Eye (tissue), 1 donor: Measurements from ENCODE around the gene SREBF1.
A peak's percentile ranks its signal among the peaks of the same experiment; 100 is the strongest.
"Not testable (repeated sequence)": the region's sequence is repeated elsewhere in the genome, so short reads cannot be mapped to it uniquely, and the experiment has no call there.

ENCODE experiments used
- DNase-seq: peaks from one replicate; pipeline ENCODE4 v3.0.0-alpha.2; 2015

The SREBF1 gene

DNA sequence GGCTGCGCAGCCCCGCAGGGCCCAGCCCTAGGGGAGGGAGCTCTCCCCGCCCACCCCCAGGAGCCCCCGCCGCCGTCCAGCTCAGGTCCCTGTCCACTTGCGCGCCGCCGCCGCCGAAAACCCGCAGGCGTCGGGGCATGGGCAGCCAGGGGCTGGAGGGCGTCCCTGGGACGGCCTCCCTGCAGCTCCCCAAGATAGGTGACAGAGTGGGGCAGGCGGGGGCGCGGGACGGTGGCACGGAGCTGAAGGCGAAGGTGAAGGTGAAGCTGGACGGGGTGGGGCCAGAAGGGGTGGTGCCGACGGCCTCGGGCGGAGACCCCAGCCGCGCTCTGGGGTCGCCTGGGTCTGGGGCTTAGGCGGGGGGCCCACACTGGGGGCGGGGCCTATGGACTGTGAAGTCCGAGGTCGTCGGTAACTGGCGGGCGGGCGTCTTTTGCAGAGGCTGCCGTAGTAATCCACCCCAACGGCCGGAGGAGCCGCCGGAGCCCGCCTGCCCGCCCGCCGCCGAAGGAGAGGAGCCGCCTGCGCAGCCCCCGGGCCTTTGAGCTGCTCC is 27.2 kb downstream of the SREBF1 start:
- DNase-seq: no peak

DNA sequence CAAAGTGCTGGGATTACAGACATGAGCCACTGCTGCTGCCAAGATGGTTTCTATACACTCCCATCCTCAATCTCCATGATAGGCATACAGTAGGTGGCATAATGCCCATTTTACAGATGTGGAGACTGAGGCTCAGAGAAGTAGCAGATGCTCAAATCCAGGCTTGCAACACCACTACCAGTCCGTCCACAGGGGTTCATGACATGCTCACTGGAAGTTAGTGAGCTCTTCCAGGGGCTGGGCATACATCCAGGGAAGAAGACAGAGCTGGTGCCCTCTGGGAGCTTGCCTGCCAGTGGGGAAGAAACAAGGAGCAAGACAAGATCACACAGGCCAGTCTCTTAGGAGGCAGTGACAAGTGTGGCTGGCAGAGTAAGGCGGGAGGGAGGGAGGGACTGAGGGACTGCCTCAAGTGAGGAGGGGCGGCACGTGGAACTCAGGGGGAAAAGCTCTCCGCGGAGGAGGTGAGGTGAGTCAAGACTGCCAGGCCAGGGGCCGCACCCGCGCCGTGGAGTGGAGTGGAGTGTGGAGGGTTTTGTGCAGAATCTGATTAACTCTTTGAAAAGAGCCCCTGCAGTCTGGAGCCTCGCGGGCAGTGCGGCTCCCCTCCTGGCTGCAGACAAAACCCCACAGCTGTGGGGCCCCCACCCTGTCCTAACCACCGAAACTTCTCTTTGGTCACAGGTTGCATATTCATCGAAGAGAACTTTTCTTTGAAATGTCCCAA is 27.9 kb downstream of the SREBF1 start:
- peak; percentile 54 for DNase-seq

DNA sequence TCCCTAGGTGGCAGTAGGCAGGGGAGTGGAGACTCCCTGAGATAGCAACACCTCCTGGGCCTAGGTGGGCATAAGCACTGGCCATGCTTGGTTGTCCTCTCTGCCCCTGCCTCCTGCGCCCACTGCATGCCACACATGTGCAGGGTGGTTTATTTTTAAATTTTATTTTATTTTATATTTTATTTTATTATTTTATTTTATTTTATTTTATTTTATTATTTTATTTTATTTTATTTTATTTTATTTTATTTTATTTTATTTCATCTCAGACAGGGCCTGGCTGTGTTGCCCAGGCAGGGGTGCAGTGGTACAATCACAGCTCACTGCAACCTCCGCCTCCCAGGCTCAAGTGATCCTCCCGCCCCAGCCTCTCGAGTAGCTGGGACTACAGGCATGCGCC is 28.6 kb downstream of the SREBF1 start:
- not testable (repeated sequence) for DNase-seq

DNA sequence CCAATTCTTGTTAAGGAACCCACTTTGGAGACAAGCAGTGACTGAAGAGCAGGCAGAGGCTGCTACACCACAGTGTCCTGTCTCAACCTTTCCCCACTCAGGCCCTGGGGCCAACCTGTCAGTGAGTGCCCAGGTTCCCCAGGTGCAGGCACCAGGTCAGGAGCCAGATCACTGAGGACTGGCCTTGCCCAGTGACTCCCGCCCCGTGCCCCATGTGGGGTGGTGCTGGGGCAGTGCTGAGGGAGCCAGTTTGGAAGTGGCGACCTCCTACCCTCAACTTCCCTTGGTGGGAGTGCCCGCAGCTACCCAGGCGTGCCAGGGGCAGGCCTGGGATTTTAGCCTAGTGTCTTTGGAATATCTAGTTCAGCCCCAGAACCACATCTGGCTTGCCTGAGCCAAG is 29.3 kb downstream of the SREBF1 start:
- no peak for DNase-seq

DNA sequence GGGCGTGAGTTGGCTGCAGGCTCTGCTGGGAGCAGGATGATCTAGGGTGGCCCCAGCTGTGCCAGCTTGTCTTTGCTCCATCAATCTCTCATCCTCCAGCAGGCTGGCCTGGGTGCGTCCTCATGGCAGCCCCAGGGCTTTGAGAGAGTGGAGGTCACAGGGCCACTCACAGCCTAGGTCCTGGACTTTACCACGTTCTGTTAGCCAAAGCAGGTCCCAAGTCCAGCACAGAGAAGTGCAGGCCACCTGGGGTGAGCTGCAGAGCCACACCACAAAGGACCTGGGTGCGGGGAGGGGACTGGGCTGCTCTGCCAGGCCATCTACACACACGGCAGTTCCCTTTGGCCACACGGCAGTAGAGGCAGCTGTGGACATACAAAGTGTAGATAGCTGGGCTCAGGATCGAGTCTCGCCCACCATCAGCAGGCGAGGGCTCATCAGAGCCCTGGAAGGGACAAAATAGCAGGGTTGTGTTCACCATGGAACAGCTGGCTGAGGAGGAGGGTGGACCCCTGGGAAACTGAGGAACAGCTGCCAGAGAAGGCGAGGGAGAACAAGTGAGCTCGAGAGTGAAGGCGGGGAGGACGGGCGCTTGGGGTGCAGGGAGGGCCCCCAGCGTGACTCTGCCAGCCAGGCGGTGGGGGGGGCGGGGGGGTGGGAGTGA is 30.0 kb downstream of the SREBF1 start:
- DNase-seq: no peak

DNA sequence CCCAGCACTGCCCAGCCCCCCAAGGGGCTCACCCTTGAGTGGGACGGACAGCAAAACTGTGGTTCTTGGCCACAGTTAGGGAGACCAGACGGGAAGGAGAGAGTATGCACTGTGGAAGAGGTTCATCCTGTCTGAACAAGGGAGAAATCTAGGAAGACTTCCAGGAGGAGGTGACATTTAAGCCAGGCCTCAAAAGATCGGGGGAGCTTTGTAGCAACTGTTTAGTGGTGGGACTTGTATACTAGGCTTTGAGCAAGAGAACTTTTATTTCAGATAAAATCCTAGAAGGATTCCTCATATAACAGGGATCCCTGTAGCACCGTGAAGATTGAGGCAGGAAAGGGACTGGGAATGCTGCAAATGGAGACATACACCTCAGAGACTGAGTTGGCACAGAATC is 30.8 kb downstream of the SREBF1 start:
- no peak for DNase-seq

DNA sequence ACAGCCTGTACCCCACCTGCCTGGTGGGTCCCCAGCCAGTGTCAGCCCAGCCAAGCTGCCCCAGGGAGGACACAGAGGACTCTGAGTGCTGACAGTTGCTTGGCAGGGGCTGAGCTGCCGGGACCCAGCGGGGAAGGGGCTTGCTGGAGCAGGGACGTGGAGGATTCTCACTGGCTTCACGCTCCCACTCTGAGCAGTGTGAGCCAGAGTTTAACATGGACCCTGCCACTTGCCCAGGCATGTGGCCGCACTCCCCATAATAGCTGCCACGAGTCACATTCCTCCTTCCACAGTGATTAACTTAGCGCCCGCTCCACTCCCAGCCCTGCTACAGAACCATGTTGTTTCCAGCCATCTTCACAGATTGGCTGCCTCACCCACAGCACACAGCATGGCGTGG is 31.2 kb downstream of the SREBF1 start:
- no peak for DNase-seq

DNA sequence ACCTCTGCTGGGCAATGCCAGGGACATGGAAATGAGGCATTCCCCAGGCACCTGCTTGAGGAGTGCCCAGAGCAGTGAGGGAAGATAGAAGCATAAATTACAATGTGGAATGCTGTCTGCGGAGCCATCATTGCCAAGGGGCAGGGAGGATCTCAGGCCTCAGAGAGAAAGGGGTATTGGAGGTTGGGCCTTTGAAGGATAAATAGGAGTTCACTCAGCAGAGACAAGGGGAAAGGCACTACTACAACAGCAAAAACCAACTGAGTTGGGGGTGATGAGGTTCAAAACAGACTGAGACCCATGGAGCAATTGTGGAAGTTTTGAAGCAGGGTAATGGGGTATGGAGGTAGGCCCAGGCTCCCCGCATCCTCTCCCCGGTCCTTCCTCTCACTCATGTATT is 32.8 kb downstream of the SREBF1 start:
- DNase-seq: no peak

DNA sequence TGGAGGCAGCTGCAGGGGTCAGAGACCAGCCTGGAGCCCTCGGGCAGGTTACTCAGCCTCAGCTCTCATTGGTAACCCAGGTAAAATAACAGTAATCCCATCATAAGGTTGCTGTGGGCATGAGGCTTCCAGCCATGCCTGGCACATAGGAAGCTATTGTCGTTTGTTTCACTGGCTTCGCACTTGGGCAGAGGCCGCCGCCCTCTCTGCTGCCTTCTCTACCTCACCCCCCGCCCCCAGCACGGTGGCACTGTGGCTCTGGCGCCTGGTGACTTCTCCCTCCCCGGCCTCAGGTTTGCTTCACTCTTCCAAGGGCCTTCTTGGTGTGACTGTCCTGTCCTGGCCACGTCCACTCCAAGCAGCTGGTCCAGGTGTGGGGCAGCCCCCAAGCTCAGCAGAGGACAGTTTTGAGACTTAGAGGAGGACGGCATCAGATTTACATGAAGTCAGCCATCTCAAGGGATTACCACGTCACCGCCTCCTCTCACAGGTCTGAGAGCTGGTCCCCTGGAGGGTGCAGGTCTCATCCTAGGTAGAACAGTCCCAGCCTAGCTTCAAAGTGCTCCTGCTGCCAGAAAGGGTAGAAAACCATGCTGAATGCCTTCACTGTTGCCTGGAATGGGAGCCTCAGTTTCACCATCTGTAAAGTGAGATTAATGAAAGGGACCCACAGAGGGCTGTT is 34.8 kb downstream of the SREBF1 start:
- no peak for DNase-seq

DNA sequence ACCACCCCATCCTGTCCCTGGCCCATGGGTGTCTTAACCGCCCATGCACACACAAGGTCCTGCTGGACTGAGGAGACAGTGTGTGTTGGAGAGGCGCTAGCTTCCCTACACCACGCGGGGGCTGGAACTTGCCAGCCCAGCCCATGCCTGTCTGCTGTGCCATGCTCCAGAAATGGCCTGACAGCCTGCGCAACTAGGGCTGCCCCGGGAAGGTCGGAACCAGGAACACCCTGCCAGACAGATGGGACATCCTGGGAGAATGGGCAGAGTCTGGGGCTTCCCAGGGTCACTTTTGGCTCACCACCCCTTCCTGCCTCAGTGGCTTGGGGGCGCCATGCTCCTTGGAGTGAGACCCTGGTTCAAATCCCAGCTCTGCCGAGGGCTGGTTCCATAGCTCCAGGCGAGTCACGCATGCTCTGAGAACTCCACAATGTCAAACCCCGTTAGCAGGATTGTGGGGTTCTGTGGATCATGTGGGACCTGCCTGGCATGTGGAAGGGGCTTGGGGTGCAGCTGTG is 36.2 kb downstream of the SREBF1 start:
- no peak for DNase-seq

DNA sequence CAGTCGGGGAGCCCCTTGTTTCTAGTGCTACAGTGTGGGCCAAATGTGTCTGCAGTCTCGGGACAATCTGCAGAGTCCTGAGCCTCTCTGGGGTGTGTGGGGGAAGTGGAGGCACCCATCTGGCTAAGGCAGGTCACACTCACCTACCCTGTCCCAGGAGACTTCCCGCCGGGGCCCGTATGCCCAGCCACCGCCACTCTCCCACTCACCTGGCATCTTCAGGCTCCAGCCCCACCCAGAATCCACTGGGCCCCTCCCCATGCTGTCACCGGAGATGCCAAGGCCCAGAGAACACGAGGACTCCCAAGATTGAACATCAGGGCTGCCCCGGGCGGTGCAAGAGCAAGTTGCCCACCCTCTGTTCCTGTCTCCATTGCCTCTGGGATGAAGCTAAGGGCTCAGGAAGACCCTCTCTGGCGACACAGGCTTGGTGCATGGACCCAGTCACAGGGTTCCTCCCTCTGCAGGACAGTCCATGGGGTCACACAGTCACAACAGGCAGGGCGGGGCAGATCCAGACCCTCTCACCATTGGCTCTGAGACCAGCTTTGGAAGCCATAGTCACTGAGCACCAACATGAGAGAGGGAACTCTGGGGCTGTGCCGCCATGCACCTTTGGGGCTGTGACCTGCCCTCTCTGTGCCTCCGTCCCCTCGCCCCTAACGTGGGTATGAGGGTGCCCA is 38.1 kb downstream of the SREBF1 start:
- no peak for DNase-seq

DNA sequence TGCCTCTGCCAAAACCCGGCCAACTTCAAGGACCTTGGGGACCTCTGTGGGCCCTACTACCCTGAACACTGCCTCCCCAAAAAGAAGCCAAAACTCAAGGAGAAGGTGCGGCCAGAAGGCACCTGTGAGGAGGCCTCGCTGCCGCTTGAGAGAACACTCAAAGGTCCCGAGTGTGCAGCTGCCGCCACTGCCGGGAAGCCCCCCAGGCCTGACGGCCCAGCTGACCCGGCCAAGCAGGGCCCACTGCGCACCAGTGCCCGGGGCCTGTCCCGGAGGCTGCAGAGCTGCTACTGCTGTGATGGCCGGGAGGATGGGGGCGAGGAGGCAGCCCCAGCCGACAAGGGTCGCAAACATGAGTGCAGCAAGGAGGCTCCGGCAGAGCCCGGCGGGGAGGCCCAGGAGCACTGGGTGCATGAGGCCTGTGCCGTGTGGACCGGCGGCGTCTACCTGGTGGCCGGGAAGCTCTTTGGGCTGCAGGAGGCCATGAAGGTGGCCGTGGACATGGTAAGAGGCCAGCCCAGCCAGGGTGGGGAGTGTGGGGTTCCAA is 38.7 kb downstream of the SREBF1 start:
- DNase-seq: no peak

DNA sequence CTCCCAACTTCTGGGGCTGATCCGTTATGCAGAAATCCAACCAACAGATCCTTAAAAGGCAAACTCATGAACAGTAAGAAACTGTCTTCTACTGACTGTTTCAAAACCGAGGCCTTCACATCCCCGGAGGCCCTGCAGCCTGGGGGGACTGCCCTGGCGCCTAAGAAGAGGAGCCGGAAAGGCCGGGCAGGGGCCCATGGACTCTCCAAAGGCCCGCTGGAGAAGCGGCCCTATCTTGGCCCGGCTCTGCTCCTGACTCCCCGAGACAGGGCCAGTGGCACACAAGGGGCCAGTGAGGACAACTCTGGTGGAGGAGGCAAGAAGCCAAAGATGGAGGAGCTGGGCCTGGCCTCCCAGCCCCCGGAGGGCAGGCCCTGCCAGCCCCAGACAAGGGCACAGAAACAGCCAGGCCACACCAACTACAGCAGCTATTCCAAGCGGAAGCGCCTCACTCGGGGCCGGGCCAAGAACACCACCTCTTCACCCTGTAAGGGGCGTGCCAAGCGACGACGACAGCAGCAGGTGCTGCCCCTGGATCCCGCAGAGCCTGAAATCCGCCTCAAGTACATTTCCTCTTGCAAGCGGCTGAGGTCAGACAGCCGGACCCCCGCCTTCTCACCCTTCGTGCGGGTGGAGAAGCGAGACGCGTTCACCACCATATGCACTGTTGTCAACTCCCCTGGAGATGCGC is 39.5 kb downstream of the SREBF1 start:
- DNase-seq: no peak

DNA sequence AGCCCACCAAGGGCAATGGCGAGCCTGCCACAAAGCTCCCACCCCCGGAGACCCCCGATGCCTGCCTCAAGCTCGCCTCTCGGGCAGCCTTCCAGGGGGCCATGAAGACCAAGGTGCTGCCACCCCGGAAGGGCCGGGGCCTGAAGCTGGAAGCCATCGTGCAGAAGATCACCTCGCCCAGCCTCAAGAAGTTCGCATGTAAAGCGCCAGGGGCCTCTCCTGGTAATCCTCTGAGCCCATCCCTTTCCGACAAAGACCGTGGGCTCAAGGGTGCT is 40.1 kb downstream of the SREBF1 start:
- DNase-seq: no peak

DNA sequence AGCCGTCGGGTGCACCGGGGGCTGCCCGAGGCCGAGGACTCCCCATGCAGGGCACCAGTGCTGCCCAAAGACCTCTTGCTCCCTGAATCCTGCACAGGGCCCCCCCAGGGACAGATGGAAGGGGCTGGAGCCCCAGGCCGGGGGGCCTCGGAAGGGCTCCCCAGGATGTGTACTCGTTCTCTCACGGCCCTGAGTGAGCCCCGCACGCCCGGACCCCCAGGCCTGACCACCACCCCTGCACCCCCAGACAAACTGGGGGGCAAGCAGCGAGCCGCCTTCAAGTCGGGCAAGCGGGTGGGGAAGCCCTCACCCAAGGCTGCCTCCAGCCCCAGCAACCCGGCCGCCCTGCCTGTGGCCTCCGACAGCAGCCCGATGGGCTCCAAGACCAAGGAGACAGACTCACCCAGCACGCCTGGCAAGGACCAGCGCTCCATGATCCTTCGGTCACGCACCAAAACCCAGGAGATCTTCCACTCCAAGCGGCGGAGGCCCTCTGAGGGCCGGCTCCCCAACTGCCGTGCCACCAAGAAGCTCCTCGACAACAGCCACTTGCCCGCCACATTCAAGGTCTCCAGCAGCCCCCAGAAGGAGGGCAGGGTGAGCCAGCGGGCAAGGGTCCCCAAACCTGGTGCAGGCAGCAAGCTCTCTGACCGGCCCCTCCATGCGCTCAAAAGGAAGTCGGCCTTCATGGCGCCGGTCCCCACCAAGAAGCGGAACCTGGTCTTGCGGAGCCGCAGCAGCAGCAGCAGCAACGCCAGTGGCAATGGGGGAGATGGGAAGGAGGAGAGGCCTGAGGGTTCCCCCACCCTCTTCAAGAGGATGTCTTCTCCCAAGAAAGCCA is 40.6 kb downstream of the SREBF1 start:
- no peak for DNase-seq

DNA sequence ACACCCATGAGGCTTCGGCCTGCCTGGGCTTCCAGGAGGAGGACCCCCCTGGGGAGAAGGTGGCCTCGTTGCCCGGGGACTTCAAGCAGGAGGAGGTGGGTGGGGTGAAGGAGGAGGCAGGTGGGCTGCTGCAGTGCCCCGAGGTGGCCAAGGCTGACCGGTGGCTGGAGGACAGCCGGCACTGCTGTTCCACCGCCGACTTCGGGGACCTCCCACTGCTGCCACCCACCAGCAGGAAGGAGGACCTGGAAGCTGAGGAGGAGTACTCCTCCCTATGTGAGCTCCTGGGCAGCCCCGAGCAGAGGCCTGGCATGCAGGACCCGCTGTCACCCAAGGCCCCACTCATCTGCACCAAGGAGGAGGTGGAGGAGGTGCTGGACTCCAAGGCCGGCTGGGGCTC is 41.5 kb downstream of the SREBF1 start:
- DNase-seq: no peak

DNA sequence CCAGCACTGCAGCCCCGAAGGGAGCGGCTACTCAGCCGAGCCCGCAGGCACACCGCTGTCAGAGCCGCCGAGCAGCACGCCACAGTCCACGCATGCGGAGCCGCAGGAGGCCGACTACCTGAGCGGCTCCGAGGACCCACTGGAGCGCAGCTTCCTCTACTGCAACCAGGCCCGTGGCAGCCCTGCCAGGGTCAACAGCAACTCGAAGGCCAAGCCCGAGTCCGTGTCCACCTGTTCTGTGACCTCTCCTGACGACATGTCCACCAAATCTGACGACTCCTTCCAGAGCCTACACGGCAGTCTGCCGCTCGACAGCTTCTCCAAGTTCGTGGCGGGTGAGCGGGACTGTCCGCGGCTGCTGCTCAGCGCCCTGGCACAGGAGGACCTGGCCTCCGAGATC is 42.4 kb downstream of the SREBF1 start:
- no peak for DNase-seq

DNA sequence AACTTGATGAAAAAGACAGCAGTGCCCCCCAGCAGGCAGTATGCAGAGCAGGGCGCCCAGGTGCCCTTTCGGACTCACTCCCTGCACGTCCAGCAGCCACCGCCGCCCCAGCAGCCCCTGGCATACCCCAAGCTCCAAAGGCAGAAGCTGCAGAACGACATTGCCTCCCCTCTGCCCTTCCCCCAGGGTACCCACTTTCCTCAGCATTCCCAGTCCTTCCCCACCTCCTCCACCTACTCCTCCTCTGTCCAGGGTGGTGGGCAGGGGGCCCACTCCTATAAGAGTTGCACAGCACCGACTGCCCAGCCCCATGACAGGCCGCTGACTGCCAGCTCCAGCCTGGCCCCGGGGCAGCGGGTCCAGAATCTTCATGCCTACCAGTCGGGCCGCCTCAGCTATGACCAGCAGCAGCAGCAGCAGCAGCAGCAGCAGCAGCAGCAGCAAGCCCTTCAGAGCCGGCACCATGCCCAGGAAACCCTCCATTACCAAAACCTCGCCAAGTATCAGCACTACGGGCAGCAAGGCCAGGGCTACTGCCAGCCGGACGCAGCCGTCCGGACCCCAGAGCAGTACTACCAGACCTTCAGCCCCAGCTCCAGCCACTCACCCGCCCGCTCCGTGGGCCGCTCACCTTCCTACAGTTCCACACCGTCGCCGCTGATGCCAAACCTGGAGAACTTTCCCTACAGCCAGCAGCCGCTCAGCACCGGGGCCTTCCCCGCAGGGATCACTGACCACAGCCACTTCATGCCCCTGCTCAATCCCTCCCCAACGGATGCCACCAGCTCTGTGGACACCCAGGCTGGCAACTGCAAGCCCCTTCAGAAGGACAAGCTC is 43.2 kb downstream of the SREBF1 start:
- DNase-seq: no peak

DNA sequence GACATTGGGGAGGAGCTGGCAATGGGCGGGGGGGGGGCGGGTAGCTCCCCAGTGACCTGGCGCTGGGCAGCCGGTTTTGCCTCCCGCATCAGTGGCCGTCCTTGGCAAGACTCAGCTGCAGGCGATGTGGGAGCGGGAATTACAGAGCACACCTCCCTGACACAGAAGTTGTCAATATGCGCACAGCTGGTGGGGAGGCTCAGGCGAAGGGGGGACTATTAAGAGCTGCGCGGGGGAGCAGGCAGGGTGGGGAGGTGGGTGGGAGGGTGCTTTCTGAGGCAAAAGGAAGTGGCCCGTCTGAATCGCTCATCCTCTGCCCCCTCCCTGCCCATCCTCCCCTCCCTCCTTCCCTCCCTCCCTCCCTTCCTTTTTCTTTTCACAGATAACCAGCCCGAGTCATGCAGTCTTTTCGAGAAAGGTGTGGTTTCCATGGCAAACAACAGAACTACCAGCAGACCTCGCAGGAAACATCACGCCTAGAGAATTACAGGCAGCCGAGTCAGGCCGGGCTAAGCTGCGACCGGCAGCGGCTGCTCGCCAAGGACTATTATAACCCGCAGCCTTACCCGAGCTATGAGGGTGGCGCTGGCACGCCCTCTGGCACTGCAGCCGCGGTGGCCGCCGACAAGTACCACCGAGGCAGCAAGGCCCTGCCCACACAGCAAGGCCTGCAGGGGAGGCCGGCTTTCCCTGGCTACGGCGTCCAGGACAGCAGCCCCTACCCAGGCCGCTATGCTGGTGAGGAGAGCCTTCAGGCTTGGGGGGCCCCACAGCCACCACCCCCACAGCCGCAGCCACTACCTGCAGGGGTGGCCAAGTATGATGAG is 44.0 kb downstream of the SREBF1 start:
- peak; percentile 85 for DNase-seq
